Measurements from ENCODE around the gene PPP1R1B.

The PPP1R1B gene

GRCh38 chr17:39663688-39664580, 37.2 kb downstream of the PPP1R1B start:
- peak; percentile 36 for TF ChIP-seq MAX (IDR thresholded peaks at IDR 0.05)
- TF ChIP-seq CREB1 (IDR thresholded peaks at IDR 0.05; ENCODE audit: low read depth): no peak
- TF ChIP-seq ZBTB7A (IDR thresholded peaks at IDR 0.05; ENCODE audit: low read depth): peak; percentile 5; the same call in 1 of the 2 replicates
- no peak for TF ChIP-seq FOXM1 (IDR thresholded peaks at IDR 0.05; ENCODE audit: borderline replicate concordance, low read depth)
- TF ChIP-seq RAD21 (IDR thresholded peaks at IDR 0.05; ENCODE audit: low read depth): no peak; the same call in 1 of the 2 replicates
- TF ChIP-seq YY1 (IDR thresholded peaks at IDR 0.05; ENCODE audit: low read depth): no peak
- TF ChIP-seq TEAD4 (IDR thresholded peaks at IDR 0.05): no peak
- peak; percentile 37; the same call in 1 of the 2 replicates for TF ChIP-seq TCF12 (IDR thresholded peaks at IDR 0.05; ENCODE audit: low read depth)
- no peak for TF ChIP-seq USF1 (IDR thresholded peaks at IDR 0.05)

GRCh38 chr17:39664581-39665561, 38.1 kb downstream of the PPP1R1B start, which contains the start of gene TCAP:
Gene TCAP (plus strand): TSS chr17:39665349. CDS start chr17:39665360, 11 bp downstream.
- TF ChIP-seq TEAD4 (IDR thresholded peaks at IDR 0.05) (no peak), CEBPB (IDR thresholded peaks at IDR 0.05) (no peak), TAF1 (IDR thresholded peaks at IDR 0.05; ENCODE audit: low read depth) (no peak), MAX (IDR thresholded peaks at IDR 0.05) (no peak), REST (IDR thresholded peaks at IDR 0.05; ENCODE audit: low read depth) (no peak)

DNA sequence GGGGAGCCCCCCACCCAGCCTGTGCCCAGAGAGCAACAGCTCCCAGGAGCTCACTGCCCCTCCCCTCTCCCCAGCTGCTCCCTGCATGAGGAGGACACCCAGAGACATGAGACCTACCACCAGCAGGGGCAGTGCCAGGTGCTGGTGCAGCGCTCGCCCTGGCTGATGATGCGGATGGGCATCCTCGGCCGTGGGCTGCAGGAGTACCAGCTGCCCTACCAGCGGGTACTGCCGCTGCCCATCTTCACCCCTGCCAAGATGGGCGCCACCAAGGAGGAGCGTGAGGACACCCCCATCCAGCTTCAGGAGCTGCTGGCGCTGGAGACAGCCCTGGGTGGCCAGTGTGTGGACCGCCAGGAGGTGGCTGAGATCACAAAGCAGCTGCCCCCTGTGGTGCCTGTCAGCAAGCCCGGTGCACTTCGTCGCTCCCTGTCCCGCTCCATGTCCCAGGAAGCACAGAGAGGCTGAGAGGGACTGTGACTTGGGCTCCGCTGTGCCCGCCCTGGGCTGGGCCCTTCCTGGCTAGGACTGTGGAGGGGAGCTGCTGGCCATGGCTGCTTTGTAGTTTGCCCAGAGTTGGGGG, 39.0 kb downstream of the PPP1R1B start:
- TF ChIP-seq EGR1 (IDR thresholded peaks at IDR 0.05) (no peak), YY1 (IDR thresholded peaks at IDR 0.05; ENCODE audit: low read depth) (no peak), USF1 (IDR thresholded peaks at IDR 0.05) (no peak), TCF12 (IDR thresholded peaks at IDR 0.05; ENCODE audit: low read depth) (no peak), FOXM1 (IDR thresholded peaks at IDR 0.05; ENCODE audit: borderline replicate concordance, low read depth) (no peak), REST (IDR thresholded peaks at IDR 0.05; ENCODE audit: low read depth) (no peak), CEBPB (IDR thresholded peaks at IDR 0.05) (no peak), RAD21 (IDR thresholded peaks at IDR 0.05; ENCODE audit: low read depth) (no peak), ZBTB7A (IDR thresholded peaks at IDR 0.05; ENCODE audit: low read depth) (no peak), NFIC (IDR thresholded peaks at IDR 0.05) (no peak)

GRCh38 chr17:39666231-39666600, 39.5 kb downstream of the PPP1R1B start:
- TF ChIP-seq TCF12 (IDR thresholded peaks at IDR 0.05; ENCODE audit: low read depth): no peak
- no peak for TF ChIP-seq CREB1 (IDR thresholded peaks at IDR 0.05; ENCODE audit: low read depth)
- no peak for TF ChIP-seq MAX (IDR thresholded peaks at IDR 0.05)
- no peak for TF ChIP-seq CEBPB (IDR thresholded peaks at IDR 0.05)
- TF ChIP-seq ZBTB7A (IDR thresholded peaks at IDR 0.05; ENCODE audit: low read depth): no peak
- TF ChIP-seq TEAD4 (IDR thresholded peaks at IDR 0.05): no peak
- no peak for TF ChIP-seq USF1 (IDR thresholded peaks at IDR 0.05)

Data from Ishikawa (cell line).